NOMO-1 (cell line): ENCODE data around the gene CDYL2.

Experiments
- DNase-seq, 2 experiments: peaks; one replicate each; lab custom pipeline; 2025; ENCODE audit not compliant: unreplicated experiment in 2 of 2; lab: John Stamatoyannopoulos, UW

The CDYL2 gene

DNA sequence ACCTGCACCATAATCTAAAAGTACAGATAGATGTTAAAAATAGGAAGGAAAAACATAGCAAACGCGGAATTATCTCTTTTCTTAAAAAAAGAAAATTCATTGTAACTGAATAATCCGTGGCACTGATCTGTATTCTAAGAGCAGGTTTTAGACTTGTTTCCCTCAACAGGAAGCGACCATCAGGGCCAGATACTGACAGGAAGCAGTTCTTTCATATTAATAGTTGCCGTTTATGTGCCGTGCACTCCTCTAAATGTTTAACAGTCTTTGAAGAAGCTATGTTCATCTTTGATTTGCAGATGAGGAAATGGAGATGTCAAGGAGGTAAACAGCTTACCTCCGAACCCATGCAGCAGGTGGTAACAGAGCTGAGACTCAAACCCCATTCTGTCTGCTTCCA lies 240.0 kb downstream of the CDYL2 start:
- no peak for DNase-seq

DNA sequence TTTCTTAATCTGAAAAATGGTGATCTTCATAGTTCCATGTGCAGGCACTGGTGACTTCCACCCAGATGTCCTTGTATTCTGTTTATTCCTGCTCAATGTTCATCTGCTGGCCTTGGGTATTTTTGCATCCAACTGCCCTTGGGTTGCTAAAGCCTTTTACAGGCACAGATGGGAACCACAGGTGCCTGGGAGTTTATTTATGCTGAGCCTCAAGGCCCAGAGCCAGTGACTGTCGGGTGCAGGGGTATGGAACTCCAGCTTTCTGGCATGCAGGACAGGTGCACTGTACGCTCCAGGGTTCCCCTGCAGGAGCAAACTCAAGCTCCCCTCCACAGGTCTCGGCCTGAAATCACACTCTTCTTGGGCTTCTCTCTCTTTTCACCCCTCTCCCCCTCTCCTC lies 241.3 kb downstream of the CDYL2 start:
- no peak for DNase-seq

DNA sequence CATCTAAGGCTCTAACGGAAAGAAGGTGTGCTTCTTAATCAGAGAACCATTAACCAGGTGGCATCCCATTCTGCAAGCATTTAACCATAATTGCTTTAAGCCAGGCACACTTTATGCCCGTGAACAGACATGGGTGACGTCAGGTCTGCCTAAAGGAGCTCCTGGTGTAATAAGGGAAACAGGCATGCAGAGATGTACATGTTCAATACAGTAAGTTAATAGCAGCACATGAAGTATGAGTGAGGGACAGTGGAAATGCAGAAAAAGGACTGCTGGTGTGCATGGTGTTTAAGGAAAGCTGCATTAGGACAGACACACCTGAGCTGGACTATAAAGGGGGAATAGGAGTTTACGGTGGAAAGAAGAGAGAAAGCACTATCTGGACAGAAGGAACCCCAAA lies 245.0 kb downstream of the CDYL2 start:
- no peak for DNase-seq

DNA sequence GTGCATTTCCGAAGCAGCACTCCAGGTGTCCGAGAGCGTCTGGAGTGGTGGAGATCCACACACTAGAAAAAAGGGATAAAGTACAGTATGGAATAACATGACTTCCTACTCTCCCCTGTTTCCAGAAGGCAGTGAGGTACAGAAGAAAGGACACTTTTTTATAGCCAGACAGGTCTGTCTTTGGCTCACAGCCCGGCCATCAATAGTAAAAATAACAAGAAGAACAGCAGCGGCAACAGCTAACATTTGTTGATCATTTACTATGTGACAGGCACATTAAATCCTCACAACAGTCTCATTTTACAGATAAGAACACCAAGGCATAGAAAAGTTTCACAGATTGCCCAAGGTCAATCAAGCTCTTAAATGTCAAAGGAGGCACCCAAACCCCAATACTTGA lies 247.4 kb downstream of the CDYL2 start:
- DNase-seq, result no peak

DNA sequence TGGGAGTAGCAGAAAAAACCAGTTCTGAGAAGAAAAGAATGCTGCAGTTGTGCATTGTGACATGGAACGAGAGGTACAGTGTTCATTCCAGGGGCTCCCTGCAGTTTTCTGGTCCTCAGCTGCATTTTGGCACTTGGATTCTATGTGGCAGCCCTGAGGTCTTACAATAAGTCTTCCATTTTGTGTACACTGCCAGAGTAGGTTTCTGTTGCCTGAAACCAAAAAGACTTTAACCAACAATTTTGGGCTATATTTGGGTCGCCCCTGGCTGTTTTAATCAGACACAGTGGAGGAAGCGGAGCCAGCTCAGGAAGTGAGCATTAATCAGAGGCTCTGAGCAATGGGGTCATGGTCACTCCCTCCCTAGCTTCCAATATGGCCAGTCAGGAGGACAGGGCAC lies 247.9 kb downstream of the CDYL2 start:
- no peak for DNase-seq

DNA sequence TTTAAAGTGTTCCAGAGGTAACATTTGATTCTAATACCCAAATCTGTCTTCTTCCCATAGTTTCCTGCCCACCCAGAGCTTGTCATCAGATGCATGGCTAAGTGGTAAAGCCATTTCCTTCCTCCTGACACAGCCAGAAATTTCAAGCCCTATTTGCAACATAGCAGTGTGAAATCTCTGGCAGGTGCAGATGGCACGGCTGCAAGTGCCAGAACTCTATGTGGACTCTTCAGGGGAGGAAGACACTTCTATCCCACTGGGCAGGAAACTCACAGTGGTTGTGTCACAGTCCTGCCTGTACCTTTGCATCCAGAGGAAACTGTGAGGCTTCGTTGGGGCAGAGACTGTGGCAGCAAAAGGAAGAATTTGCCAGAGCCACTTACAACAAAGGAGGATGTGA lies 250.4 kb downstream of the CDYL2 start:
- no peak for DNase-seq

DNA sequence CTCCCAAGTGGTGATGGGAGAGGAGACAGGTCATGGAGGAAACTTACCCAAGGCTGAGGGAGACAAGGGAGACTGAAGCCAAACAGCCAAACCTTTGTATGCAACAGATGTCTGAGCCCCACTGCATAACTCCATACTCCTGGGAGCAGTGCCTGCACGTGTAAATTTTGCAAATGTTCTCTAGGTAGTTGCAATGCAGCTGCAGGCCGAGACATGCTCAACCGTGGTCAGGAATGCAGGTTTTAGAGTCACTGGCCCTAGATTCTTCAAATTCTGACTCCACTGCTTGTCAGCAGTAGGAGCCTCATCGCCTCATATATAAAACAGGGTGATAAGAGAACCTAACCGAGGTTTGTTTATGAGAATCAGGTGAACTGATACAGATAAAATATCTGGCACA lies 252.1 kb downstream of the CDYL2 start:
- no peak for DNase-seq
